Neuron (in vitro differentiated cells): Measurements from ENCODE around the gene GPC6.

Experiments used
- H2AFZ ChIP-seq: one replicate; pipeline ENCODE4 v1.6.1; 2013; ENCODE audit warnings: low read depth, mild to moderate bottlenecking, inconsistent platforms, low read length, moderate library complexity
- H3K27me3 ChIP-seq: one replicate; pipeline ENCODE4 v1.6.1; 2013; ENCODE audit warnings: low read length; ENCODE audit not compliant: insufficient read depth
- H3K36me3 ChIP-seq: one replicate; pipeline ENCODE4 v1.6.1; 2013; ENCODE audit warnings: low read length; ENCODE audit not compliant: insufficient read depth
- H3K4me1 ChIP-seq: one replicate; pipeline ENCODE4 v1.6.1; 2013; ENCODE audit warnings: low read length; ENCODE audit not compliant: insufficient read depth
- H3K4me3 ChIP-seq: 2 replicates; pipeline ENCODE4 v1.5.1; 2013; ENCODE audit warnings: mild to moderate bottlenecking, low read length, moderate library complexity
- H3K9me3 ChIP-seq: one replicate; pipeline ENCODE4 v1.6.1; 2013; ENCODE audit warnings: low read length

The GPC6 gene

GRCh38 chr13:94061301-94061700 is 834.7 kb downstream of the GPC6 start:
- H3K4me3 ChIP-seq, result no peak overlapping the region
- H3K27me3 ChIP-seq, result no peaks in the 10 kb centered on the region
- peak overlapping the region; percentile 53 for H2AFZ ChIP-seq
- H3K36me3 ChIP-seq, result no peaks in the 10 kb centered on the region
- peaks cover 21% of the 10 kb centered on the region for H3K4me1 ChIP-seq
- no peaks in the 10 kb centered on the region for H3K9me3 ChIP-seq

- Histone ChIP-seq H3K27me3 (no peaks in the 10 kb centered on the region), H3K9me3 (no peaks in the 10 kb centered on the region), H2AFZ (peak overlapping the region; percentile 21)
Measured at GRCh38 chr13:94063096-94063495, 836.5 kb downstream of the GPC6 start.

GRCh38 chr13:94063848-94064247 is 837.2 kb downstream of the GPC6 start:
- no peaks in the 10 kb centered on the region for H3K9me3 ChIP-seq

More at GRCh38 chr13:94063096-94063495, 836.5 kb downstream of the GPC6 start:
- Histone ChIP-seq H3K36me3 (no peaks in the 10 kb centered on the region), H3K4me3 (no peak overlapping the region), H3K4me1 (peaks cover 21% of the 10 kb centered on the region)

GRCh38 chr13:94065741-94066140 is 839.1 kb downstream of the GPC6 start:
- no peaks in the 10 kb centered on the region for H3K27me3 ChIP-seq
- no peaks in the 10 kb centered on the region for H3K36me3 ChIP-seq
- H3K9me3 ChIP-seq, result no peaks in the 10 kb centered on the region
- no peak overlapping the region for H2AFZ ChIP-seq
- H3K4me1 ChIP-seq, result peaks cover 21% of the 10 kb centered on the region
- no peak overlapping the region for H3K4me3 ChIP-seq

More at GRCh38 chr13:94063848-94064247, 837.2 kb downstream of the GPC6 start:
- Histone ChIP-seq H3K4me1 (peaks cover 21% of the 10 kb centered on the region), H2AFZ (no peak overlapping the region), H3K36me3 (no peaks in the 10 kb centered on the region), H3K27me3 (no peaks in the 10 kb centered on the region), H3K4me3 (no peak overlapping the region)

GRCh38 chr13:94073007-94073744 is 846.6 kb downstream of the GPC6 start:
- Histone ChIP-seq H3K27me3 (no peaks in the 10 kb centered on the region), H2AFZ (no peak overlapping the region), H3K36me3 (no peaks in the 10 kb centered on the region), H3K4me1 (no peaks in the 10 kb centered on the region), H3K9me3 (no peaks in the 10 kb centered on the region), H3K4me3 (no peak overlapping the region)

GRCh38 chr13:94079876-94080275 is 853.3 kb downstream of the GPC6 start:
- Histone ChIP-seq H3K9me3 (no peaks in the 10 kb centered on the region), H3K4me1 (no peaks in the 10 kb centered on the region), H3K4me3 (no peak overlapping the region), H3K36me3 (no peaks in the 10 kb centered on the region), H3K27me3 (no peaks in the 10 kb centered on the region), H2AFZ (no peak overlapping the region)

- H3K27me3 ChIP-seq, result no peaks in the 10 kb centered on the region
- H2AFZ ChIP-seq, result no peak overlapping the region
- H3K9me3 ChIP-seq, result no peaks in the 10 kb centered on the region
- no peaks in the 10 kb centered on the region for H3K4me1 ChIP-seq
- H3K36me3 ChIP-seq, result no peaks in the 10 kb centered on the region
- no peak overlapping the region for H3K4me3 ChIP-seq
Measured at GRCh38 chr13:94080527-94080926, 853.9 kb downstream of the GPC6 start.

- no peak overlapping the region for H3K4me3 ChIP-seq
- H3K27me3 ChIP-seq, result no peaks in the 10 kb centered on the region
- no peak overlapping the region for H2AFZ ChIP-seq
- H3K36me3 ChIP-seq, result no peaks in the 10 kb centered on the region
- no peaks in the 10 kb centered on the region for H3K9me3 ChIP-seq
- H3K4me1 ChIP-seq, result no peaks in the 10 kb centered on the region
Measured at GRCh38 chr13:94087100-94087499, 860.5 kb downstream of the GPC6 start.

GRCh38 chr13:94088742-94089141 is 862.1 kb downstream of the GPC6 start:
- Histone ChIP-seq H3K36me3 (no peaks in the 10 kb centered on the region), H3K9me3 (no peaks in the 10 kb centered on the region), H3K27me3 (no peaks in the 10 kb centered on the region)

GRCh38 chr13:94090773-94091480 is 864.3 kb downstream of the GPC6 start:
- Histone ChIP-seq H2AFZ (no peak overlapping the region), H3K27me3 (no peaks in the 10 kb centered on the region), H3K36me3 (no peaks in the 10 kb centered on the region), H3K9me3 (no peaks in the 10 kb centered on the region), H3K4me1 (no peaks in the 10 kb centered on the region), H3K4me3 (no peak overlapping the region)

More at GRCh38 chr13:94088742-94089141, 862.1 kb downstream of the GPC6 start:
- Histone ChIP-seq H3K4me1 (no peaks in the 10 kb centered on the region), H2AFZ (no peak overlapping the region), H3K4me3 (no peak overlapping the region)

- Histone ChIP-seq H2AFZ (no peak overlapping the region), H3K4me3 (no peak overlapping the region), H3K4me1 (no peaks in the 10 kb centered on the region), H3K9me3 (no peaks in the 10 kb centered on the region), H3K36me3 (no peaks in the 10 kb centered on the region), H3K27me3 (no peaks in the 10 kb centered on the region)
Measured at GRCh38 chr13:94093652-94094315, 867.2 kb downstream of the GPC6 start.

- Histone ChIP-seq H3K9me3 (peaks cover 2% of the 10 kb centered on the region), H3K4me3 (no peak overlapping the region), H3K27me3 (no peaks in the 10 kb centered on the region), H3K4me1 (no peaks in the 10 kb centered on the region), H2AFZ (no peak overlapping the region), H3K36me3 (no peaks in the 10 kb centered on the region)
Measured at GRCh38 chr13:94109715-94110374, 883.2 kb downstream of the GPC6 start.

GRCh38 chr13:94112227-94112626 is 885.6 kb downstream of the GPC6 start:
- H3K4me1 ChIP-seq, result no peaks in the 10 kb centered on the region
- no peak overlapping the region for H2AFZ ChIP-seq
- H3K36me3 ChIP-seq, result no peaks in the 10 kb centered on the region
- no peaks in the 10 kb centered on the region for H3K27me3 ChIP-seq
- no peak overlapping the region for H3K4me3 ChIP-seq
- no peaks in the 10 kb centered on the region for H3K9me3 ChIP-seq
